ENCODE measurements around the gene FZD7. TPM values are rescaled to one million over a fixed set of nuclear protein-coding genes. Genes with fewer than 3 reads are reported as not detected.

FZD7 gene
- polyA plus RNA-seq, 10 donors: 22.6 to 38.9 (median 29.8) TPM

DNA sequence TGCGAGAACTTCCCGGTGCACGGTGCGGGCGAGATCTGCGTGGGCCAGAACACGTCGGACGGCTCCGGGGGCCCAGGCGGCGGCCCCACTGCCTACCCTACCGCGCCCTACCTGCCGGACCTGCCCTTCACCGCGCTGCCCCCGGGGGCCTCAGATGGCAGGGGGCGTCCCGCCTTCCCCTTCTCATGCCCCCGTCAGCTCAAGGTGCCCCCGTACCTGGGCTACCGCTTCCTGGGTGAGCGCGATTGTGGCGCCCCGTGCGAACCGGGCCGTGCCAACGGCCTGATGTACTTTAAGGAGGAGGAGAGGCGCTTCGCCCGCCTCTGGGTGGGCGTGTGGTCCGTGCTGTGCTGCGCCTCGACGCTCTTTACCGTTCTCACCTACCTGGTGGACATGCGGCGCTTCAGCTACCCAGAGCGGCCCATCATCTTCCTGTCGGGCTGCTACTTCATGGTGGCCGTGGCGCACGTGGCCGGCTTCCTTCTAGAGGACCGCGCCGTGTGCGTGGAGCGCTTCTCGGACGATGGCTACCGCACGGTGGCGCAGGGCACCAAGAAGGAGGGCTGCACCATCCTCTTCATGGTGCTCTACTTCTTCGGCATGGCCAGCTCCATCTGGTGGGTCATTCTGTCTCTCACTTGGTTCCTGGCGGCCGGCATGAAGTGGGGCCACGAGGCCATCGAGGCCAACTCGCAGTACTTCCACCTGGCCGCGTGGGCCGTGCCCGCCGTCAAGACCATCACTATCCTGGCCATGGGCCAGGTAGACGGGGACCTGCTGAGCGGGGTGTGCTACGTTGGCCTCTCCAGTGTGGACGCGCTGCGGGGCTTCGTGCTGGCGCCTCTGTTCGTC is 1.7 kb downstream of the FZD7 start:
- DNase-seq: peak; percentile 78 to 91 (median 79)

DNA sequence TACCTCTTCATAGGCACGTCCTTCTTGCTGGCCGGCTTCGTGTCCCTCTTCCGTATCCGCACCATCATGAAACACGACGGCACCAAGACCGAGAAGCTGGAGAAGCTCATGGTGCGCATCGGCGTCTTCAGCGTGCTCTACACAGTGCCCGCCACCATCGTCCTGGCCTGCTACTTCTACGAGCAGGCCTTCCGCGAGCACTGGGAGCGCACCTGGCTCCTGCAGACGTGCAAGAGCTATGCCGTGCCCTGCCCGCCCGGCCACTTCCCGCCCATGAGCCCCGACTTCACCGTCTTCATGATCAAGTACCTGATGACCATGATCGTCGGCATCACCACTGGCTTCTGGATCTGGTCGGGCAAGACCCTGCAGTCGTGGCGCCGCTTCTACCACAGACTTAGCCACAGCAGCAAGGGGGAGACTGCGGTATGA is 2.3 kb downstream of the FZD7 start:
- no peak for DNase-seq

DNA sequence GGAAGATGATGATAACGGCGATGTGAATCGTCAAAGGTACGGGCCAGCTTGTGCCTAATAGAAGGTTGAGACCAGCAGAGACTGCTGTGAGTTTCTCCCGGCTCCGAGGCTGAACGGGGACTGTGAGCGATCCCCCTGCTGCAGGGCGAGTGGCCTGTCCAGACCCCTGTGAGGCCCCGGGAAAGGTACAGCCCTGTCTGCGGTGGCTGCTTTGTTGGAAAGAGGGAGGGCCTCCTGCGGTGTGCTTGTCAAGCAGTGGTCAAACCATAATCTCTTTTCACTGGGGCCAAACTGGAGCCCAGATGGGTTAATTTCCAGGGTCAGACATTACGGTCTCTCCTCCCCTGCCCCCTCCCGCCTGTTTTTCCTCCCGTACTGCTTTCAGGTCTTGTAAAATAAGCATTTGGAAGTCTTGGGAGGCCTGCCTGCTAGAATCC is 3.0 kb downstream of the FZD7 start:
- peak in 1 of 3 donors; percentile 75 for DNase-seq

DNA sequence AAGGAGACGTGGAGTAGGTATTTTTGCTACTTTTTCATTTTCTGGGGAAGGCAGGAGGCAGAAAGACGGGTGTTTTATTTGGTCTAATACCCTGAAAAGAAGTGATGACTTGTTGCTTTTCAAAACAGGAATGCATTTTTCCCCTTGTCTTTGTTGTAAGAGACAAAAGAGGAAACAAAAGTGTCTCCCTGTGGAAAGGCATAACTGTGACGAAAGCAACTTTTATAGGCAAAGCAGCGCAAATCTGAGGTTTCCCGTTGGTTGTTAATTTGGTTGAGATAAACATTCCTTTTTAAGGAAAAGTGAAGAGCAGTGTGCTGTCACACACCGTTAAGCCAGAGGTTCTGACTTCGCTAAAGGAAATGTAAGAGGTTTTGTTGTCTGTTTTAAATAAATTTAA is 3.4 kb downstream of the FZD7 start:
- DNase-seq: peak in 1 of 3 donors; percentile 66

DNA sequence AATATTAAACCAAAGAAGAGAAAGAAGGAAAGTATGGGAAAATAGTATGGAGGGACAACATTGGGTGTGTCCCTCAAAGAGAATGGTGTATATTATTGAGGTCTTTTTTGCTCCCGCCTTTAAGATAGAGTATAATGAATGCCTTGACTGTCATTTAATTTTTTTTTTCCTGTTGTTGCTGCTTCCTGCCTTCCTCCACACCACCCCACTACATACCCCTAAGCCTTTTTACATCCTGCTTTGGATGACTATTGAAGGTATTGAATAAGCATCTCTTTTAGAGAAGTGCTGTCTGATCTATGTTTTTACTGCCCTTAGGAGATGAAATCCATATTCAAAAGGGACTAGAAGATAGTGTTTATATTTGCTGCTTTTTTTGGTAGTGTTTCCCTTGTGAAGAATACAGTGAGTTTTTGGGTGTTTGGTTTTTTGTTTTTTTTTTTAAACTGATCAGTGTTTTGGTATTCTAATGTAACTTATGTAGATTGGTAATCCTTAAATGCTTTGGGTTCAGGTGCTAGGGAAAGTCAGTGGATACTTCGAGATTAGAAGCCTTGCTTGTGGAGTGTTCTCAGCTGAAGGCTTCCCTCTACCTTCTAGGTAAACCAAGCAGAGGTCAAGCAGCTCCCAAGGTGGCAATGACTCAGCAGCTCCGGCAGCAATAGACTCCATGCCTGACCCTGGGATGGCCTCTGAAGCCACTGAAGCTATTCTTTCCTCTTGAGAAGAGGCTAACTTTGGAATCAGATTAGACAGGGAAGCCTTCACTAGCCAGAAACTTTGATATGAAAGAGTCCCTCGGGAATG is 5.0 kb downstream of the FZD7 start:
- DNase-seq: no peak

DNA sequence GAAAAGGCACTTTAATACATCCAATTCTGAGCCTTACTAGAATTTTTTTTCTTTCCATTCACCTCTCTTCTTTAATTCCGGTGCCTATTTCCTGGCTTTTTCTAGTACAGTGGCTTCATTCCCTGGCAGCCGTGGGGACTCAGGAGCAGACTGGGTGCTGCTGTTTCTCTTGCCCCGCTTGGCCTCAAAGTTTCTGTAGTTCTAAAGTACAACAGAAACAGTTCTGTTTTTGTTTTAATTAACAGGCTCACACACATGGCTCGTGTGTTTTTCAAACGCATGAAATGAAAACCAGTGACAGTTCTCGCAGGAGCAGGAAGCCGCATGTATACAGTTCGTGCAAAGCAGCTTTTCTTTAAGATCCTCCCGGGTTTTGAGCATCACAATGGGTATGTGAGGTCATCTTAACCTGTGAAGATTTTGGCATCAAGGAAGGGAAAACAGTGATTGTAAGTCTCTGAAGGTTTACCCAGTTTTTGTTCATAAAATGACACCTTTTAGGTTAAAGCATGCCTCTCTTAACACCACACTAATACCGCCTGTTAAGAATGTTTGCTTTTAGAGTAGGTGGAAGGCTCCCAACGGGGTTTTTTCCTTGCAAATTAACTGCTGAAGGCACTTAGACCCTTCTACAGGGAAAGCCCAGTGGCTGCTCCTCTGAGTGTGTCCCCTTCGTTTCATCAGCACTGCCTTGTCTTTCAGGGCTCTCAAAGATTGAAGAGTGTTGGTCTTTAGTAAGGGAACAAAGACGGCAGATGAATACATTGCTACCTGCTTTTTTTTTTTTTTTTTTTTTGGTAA is 5.8 kb downstream of the FZD7 start:
- no peak for DNase-seq

DNA sequence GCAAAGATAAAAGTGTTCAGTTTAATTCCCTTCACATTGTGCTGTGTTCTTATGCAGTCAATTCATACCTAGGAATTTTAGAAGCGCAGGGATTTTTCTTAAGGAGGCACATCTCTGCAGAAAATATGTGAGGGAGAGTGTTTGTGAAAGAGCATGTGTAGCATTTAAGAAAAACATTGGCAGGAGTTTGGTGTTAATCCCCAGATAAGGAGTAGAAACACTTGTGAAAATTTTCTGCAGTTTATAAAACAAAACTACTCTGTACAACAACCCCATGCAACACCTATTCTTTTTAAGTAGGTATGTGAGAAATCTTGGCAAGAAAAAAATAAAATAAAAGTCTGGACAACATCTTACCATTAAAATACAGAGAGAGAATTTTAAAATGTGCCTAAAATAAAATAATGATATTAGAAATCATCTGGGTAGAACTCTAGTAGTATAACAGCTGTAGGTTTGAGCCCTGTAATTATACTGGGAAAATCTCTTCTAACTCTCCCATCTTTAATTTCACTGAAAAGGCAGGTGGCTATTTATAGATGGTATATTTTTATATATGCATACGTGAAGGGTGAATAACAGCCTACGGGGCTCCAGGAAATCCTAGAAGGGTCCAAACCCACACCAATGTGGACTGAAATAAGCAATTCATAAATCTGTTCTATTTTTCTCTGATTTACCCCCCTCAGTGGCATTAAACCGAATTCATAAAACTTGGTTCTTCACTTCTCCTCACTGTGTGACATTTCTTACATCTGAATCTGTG is 6.6 kb downstream of the FZD7 start:
- no peak for DNase-seq

DNA sequence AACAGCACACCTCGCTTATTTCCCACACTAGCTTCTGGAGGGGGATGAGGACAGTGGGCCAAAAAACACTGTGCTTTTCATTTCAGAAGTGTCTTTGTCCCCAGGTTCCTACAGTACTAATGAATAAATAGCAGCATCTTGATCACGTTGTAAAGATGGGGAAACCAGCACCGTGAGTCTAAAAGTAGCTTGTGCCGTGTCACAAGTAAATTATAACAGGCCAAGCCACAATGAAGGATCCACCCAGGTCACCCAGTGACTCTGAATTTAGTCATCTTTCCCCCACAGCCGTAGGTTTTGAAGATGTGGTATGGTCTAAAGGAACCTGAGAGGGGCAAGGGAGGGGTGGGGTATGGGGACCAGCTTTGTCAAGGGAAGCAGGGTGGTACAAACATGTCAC is 8.8 kb downstream of the FZD7 start:
- DNase-seq: no peak

DNA sequence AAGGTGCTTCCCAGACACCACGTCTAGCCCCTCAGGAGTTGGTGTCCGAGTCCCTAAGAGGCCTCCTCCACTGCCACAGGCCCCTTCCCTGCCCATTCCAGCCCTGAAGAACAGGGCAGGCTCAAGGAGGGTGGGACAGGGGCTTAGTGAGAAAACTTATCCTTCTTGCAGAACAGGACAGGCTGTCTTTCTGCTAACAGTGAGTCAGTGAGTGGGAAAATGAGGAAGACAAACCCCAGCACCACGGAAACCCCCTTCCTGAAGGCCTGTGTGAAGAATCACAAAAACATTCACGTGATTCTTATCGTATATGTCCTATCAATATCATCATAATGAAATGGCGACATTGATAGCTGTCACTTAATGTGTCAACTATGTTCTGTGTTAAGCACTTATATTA is 9.8 kb downstream of the FZD7 start:
- no peak for DNase-seq

DNA sequence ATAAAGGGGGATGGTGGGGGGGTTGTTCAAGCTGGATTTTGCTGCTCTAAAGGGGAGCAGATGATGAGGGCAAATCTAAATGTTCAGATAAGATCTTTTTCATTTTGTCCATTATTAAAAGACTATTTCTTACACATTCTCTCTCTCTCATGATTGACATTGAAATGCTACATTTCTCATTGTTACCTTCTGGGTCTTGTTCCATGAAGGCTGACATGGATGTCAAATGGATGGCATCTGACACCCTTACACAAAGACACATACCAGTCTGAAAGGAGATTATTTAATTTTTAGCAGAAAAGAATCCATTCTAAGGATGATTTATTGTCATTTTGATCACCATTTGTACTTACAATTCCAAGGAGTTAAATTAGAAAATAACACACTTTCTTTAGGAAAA is 11.1 kb downstream of the FZD7 start:
- no peak for DNase-seq

DNA sequence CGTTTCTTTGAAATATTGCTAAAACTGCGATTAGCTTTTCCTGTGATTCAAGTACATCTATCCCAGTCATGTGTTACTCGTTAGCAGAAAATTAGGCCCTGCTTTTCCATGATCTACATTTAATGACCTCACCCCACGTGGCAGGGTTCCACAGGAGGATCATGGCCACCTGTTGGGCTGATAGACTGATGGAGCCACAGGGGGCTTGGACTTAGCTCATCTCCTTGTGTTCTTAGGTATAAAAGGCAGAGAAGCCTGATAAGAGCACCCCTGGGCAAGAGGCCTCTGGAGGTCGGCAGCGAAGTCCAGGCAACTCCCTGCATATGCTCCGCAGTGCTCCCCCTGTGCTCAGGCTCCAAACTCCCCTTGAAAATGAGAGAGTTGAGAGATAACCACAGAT is 12.9 kb downstream of the FZD7 start:
- peak in 1 of 3 donors; percentile 55 for DNase-seq

DNA sequence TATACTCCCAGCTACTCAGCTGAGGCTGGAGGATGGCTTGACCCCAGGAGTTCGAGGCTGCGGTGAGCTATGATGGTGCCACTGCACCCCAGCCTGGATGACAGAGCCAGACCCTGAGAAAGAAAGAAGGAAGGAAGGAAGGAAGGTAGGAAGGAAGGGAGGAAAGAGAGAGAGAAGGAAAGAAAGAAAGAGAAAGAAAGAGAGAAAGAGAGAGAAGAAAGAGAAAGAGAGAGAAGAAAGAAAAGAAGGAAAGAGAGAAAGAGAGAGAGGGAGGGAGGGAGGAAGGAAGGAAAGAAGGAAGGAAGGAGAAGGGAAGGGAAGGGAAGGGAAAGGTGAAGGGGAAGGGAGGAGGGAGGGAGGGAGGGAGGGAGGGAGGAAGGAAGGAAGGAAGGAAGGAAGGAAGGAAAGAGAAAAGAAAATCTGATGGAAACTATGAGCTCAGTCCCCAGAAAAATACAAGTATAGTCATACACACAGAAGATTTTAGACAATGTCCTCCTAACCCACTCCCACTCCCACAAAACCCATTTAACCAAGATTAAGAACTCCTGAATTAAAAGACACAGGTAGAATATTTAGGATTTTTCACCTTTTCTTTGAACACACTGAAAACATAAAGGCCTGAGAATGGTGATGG is 15.6 kb downstream of the FZD7 start:
- no peak for DNase-seq

DNA sequence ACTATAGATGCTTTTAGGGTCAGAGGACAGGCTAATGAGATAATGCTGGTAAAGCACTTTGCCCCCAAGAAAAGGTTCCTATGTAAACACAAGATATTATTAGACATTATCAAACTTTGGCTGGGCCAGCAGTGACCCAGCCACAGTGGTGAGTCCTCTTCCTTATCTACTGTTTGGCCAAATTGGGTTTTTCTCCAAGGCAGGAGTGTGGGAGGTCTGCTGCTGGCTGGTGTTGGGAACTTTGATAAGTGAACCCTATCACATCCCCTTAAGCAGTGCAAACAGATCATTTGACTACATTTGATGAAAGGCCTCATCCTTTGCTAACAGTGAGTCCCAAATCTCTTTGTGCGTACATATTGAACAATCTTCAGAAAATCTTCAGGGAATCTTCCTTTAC is 16.2 kb downstream of the FZD7 start:
- no peak for DNase-seq

DNA sequence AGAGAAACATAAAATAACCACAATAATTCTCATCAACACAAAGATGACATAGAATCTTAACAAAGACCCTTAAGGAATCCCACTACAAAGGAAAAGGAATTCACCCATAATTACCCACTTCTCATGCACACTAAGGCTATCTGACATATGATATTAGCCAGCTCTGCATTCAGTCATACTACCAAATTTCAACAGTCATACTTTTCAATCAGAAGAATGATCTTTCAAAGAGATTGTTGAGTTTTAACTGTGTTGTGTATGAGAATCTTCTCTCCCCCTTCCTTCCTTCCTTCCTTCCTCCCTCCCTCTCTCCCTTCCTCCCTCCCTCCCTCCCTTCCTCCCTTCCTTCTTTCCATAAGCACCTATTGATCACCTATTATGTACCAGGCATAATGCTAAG is 17.0 kb downstream of the FZD7 start:
- DNase-seq: no peak

DNA sequence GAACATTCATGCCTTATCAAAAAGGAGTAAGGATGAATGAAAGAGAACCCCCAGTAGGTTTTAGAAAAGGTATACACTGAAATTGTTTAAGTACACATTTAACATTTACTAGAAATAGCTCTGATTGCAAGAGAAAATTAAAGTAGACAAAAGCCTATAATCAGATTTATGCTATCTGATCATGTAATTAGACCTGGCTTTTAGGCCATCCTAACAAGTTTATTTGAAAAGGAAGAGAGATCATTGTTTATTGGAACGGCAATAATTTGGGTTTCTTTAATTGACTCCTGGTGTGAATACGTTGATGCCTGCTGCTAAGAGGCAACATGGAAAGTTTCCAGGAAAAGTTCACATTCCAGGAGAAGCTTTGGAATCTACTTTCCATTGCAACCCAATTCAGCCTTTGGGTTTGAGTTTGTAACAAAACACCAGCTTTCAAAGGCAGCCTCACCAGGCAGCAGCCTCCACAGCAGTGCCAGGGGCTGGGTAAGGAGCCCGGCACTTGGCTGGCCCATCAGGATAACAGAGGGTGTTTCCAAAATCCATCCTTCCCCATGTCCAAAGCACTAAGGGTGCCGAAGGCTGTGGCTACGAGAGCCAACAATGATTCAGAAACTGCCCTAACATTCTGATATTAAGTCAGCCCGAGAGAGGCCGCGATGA is 18.0 kb downstream of the FZD7 start:
- DNase-seq: no peak

DNA sequence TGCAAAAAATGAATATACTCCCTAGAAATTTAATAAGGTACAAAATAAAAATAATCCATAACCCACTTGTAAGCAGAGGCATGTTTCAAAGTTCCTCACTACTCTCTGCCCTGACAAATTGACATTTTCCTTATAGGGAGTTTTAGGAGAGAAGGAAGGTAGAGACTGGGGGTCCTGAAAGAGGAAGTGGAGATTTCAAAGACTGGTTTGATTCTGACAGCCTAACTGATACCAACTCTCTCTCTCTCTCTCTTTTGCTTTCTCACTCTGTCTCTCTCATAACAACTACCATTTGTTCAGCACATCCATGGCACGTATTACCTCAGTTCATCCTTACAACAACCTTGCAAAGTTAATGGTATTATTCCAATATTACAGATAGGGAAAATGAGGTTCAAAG is 18.6 kb downstream of the FZD7 start:
- DNase-seq: no peak

DNA sequence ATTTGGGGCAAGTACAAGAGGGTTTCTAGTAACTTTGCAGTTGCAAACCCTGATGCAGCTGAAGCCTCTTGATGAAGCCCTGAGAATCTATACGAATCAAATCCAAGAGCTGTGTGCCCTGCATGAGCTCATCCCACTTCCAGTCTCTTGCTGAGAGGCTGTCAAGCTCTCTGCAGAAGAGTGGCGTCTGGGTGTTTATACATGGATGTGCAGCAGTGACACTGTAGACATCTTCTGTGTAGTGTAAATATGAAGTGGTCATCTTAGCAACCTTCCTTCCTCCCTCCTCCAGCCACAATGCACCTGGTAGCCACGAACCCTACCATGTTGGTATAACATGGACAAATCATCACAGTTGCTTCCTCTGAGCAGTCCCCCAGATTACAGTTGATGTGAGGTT is 21.0 kb downstream of the FZD7 start:
- no peak for DNase-seq

DNA sequence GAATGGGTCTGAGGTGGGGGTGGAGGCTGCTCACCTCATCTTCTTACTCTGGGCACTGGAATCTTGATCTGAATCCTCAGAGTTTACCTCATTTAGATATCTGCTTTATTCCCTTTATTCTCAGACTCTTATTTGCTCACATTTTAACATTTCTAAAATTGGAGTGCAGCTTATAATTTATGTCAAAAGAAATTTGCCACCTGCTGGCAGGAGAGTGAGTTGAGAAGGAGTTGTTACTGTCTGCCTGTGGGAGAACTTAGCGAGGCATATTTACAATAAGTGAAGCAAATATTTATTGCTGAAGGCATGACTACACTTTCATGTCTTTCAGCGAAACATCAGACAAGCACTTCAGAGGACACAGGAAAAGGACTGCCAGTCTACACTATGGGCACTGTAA is 23.0 kb downstream of the FZD7 start:
- no peak for DNase-seq

DNA sequence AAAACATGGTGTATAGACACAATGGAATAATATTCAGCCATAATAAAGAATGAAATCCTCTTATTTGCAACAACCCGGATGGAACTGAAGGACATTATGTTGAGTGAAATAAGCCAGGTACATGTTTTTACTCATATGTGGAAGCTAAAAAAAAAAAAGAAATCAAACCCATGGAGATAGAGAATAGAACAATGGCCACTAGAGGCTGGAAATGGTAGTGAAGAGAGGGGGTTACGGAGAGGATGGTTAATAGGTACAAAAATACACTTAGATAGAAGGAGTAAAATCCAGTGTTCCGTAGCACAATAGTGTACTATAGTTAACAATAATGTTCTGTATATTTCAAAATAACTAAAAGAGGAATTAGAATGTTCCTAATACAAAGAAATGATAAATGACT is 26.6 kb downstream of the FZD7 start:
- no peak for DNase-seq

DNA sequence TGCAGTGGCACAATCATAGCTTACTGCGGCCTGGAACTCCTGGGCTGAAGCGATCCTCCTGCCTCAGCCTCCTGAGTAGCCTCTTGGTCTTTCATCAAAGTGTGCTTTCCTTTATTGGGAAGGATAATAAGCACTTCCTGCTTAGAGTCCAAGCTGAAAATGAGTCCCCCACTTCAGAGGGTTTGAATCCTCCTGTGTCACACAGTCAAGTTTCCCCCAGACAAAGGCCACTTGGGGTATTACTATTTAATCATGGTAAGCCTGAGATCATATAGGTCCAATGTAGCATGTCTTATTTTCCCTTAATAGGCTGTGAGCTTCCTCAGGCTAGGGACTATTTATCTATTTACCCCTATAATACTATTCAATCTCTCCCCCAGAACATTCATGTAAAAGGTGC is 28.0 kb downstream of the FZD7 start:
- no peak for DNase-seq
